Lower leg skin (tissue), 4 donors: ENCODE measurements around the gene DGKD. TPM values are rescaled to one million over a fixed set of nuclear protein-coding genes. Genes with fewer than 3 reads are reported as not detected.
"Not testable (repeated sequence)": the region's sequence is repeated elsewhere in the genome, so short reads cannot be mapped to it uniquely, and the experiment has no call there.

Experiments used
- DNase-seq, 2 donors: peaks; one replicate each; pipeline ENCODE4 v3.0.0-alpha.2; 2019; ENCODE audit warnings: low spot score in 2 of 2
- H3K4me3 ChIP-seq: fragments of 200-600 bp; sonication (generic); 2 replicates; pipeline ENCODE4 v1.5.1; 2017; ENCODE audit warnings: mild to moderate bottlenecking, low read depth; ENCODE audit not compliant: poor library complexity, severe bottlenecking
- POLR2A ChIP-seq, 2 donors: fragments of 450-650 bp; IDR thresholded peaks; one replicate each; pipeline ENCODE4 v1.6.1; 2016 to 2017; ENCODE audit warnings: antibody characterized with exemption in 2 of 2, mild to moderate bottlenecking in 1 of 2, moderate library complexity in 1 of 2
- WGBS, 2 donors: methylation state at CpG; one replicate each; pipeline ENCODE4 v1.1.5; 2018; 5-methylcytosine and 5-hydroxymethylcytosine counted together
- intact Hi-C: fragments of 100-400 bp; cut with DNase I; formaldehyde crosslinking; loops from one replicate; pipeline ENCODE4 v1.15.0; 2023; ENCODE audit warnings: low total_unique reads
- total RNA-seq, 4 donors: library from RNA; depleted of rRNA; stranded (reverse); fragments of >200 nt; gene quantifications; one replicate each; pipeline ENCODE4 v1.1.0, GENCODE V29; 2016
- TF ChIP-seq, protein P1 (sequence below), 3 donors: fragments of 450-650 bp; IDR thresholded peaks; one replicate each; pipeline ENCODE4 v1.5.1; 2016; ENCODE audit warnings: antibody characterized with exemption in 3 of 3, mild to moderate bottlenecking in 3 of 3, moderate library complexity in 2 of 3

Gene DGKD
- total RNA-seq, 4 donors from 2014 or later, result 5.8 to 15.2 (median 7.8) TPM

DNA sequence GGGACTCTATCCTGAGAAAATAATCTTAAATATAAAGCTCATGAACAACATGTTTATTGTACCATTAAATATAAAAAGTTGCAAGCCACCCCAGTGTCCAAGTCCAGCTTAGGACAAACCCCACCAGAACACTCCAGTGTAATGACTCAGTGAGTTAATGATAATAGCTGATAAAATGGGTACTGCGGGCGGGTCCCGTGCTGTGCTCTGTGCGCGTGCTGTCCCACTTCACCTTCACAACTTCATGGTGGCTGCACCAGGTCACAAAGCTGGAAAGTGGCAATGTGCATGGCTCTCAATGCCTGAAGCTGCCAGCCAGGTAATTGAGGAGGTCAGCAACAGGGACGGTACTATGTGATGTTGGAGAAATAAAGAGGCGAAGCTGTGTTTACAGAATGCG, 18.6 kb downstream of the DGKD start:
- 93 to 94% methylated on average over 8 of the region's 8 CpGs for WGBS, 2 donors

DNA sequence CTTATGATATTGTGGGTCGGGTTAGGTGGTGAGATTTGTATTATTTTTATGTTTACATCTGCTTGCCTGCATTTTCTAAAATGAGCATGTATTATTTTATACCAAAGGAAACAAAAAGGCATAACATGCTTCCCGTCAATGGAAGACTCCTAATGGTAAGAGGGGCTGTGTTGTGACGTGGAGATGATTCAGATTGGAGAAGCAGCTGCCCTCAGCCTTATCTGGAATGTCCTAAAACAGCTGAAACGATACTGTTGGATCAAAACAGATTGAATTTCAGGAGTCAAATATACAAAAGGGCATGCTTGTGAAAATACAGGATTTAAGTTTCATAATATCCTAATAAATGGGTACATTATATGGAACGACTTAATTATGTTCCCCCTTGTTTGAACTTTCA, 19.0 kb downstream of the DGKD start:
- 86 to 88% methylated on average over 5 of the region's 5 CpGs for WGBS, 2 donors
- DNase-seq, result no peak
- TF ChIP-seq, protein P1, sequence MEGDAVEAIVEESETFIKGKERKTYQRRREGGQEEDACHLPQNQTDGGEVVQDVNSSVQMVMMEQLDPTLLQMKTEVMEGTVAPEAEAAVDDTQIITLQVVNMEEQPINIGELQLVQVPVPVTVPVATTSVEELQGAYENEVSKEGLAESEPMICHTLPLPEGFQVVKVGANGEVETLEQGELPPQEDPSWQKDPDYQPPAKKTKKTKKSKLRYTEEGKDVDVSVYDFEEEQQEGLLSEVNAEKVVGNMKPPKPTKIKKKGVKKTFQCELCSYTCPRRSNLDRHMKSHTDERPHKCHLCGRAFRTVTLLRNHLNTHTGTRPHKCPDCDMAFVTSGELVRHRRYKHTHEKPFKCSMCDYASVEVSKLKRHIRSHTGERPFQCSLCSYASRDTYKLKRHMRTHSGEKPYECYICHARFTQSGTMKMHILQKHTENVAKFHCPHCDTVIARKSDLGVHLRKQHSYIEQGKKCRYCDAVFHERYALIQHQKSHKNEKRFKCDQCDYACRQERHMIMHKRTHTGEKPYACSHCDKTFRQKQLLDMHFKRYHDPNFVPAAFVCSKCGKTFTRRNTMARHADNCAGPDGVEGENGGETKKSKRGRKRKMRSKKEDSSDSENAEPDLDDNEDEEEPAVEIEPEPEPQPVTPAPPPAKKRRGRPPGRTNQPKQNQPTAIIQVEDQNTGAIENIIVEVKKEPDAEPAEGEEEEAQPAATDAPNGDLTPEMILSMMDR (IDR thresholded peaks at IDR 0.05), result no peak
- no peak for TF ChIP-seq POLR2A (IDR thresholded peaks at IDR 0.05)
- intact Hi-C loops, result no loop called here
- H3K4me3 ChIP-seq, result no peak overlapping the region

More for the DNA sequence above, 18.6 kb downstream of the DGKD start:
- TF ChIP-seq, protein P1 (IDR thresholded peaks at IDR 0.05), result no peak
- TF ChIP-seq POLR2A (IDR thresholded peaks at IDR 0.05), result no peak
- no peak for DNase-seq
- intact Hi-C loops, result no loop called here
- H3K4me3 ChIP-seq, result no peak overlapping the region

DNA sequence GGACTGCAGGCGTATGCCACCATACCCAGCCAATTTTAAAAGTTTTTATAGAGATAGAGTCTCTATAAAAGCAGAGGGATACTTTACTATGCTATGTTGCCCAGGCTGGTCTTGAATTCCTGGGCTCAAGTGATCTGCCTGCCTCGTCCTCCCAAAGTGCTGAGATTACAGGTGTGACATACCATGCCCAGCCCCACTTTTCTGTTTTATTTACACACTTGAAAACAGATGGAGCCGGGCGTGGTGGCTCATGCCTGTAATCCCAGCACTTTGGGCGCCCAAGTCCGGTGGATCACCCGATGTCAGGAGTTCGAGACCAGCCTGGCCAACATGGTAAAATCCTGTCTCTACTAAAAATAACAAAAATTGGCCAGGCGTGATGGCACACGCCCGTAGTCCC, 20.5 kb downstream of the DGKD start:
- H3K4me3 ChIP-seq, intact Hi-C loops, DNase-seq: not testable (repeated sequence)
- 96 to 97% methylated on average over 11 of the region's 11 CpGs for WGBS, 2 donors

DNA sequence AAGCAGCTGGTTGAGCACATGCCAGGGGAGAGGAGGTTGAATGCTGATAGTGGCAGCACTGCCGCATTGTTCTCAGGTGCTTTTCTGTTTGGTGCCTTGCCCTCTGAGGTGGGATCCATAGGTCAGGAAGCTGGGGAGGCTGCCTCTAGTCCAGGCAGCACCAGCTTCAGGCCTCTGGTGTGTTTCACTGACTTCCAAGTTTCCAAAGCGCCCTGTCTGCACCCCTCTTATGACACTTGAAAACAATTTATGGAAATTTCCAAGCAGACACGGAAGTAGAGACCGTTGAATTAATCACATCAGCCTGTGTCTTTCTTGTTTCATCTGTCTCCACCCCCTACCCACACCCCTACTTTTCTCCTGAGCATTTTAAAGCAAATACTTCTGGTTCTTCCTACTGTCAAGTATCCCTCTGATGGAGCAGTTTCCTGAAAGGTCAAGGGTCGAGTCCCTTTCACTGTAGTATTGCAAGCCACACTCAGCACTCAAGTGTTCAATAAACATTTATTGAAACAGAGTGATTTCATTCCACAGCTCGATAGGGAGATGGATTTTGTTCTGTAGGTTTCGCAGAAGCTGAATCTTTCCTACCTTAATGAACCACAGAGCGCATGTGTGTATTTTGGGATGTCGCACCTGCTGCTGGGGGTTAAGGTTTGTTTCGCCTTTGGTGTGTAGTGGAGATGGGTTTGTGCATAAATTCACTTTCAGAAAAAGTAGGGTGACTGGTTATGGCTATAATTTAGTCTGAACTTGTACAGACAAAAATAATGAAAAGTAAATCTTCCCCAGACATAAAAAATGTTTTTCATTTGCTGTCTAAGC, 21.4 kb downstream of the DGKD start:
- WGBS, 2 donors, result 65 to 75% methylated on average over 10 of the region's 10 CpGs
- TF ChIP-seq POLR2A (IDR thresholded peaks at IDR 0.05), result no peak
- TF ChIP-seq, protein P1 (IDR thresholded peaks at IDR 0.05), result no peak
- no peak for DNase-seq
- H3K4me3 ChIP-seq, result no peak overlapping the region
- intact Hi-C loops, result no loop called here

DNA sequence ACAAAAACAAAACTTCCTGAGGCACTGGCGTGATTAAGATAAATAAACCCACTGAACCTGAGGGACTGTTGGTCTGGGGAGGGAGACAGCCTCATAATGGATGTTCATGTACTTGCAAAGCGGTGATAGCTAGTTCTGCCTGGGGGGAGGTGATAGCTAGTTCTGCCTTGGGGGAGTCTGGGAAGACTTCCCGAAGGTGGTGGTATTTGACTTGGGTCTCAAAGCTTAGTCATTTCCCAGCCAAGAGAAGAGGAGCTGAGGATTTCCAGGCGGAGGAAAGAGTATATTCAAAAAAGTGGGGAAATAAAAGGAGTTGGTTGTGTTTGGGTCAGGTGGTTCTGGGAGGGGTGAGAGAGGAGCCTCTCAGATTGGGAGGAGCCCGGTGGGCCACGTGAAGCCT, 24.7 kb downstream of the DGKD start:
- no peak for TF ChIP-seq POLR2A (IDR thresholded peaks at IDR 0.05)
- TF ChIP-seq, protein P1 (IDR thresholded peaks at IDR 0.05), result no peak
- H3K4me3 ChIP-seq, result no peak overlapping the region
- no peak for DNase-seq
- intact Hi-C loops, result no loop called here
- WGBS, 2 donors, result 88 to 90% methylated on average over 6 of the region's 6 CpGs

DNA sequence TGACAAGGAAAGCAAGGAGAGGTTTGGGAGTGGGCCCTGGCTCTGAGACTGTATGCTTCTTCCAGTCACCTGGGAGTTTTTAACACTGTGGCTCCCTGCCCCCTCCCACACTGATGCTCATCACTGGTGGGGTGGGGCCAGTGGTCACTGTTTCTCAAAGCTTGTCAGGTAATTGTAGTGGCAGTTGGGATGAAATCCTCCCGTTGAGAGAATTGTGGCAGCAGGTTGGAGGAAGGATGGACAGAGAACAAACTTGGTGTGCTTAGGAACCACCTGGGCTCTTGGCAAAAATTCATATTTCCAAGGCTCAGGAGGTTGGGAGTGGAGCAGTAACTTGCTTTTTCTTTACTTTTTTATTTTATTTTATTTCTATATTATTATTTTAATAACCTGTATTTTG, 25.1 kb downstream of the DGKD start:
- WGBS, 2 donors, result 71 to 79% methylated on average over 1 of the region's 1 CpG
- intact Hi-C loops, result no loop called here
- no peak overlapping the region for H3K4me3 ChIP-seq
- DNase-seq, result no peak
- TF ChIP-seq POLR2A (IDR thresholded peaks at IDR 0.05), result no peak
- TF ChIP-seq, protein P1 (IDR thresholded peaks at IDR 0.05), result no peak
